A549 (cell line): Measurements from ENCODE around the gene FAM110C. TPM values are rescaled to one million over a fixed set of nuclear protein-coding genes. Genes with fewer than 3 reads are reported as not detected.
A peak's percentile ranks its signal among the peaks of the same experiment; 100 is the strongest.
"Not testable (repeated sequence)": the region's sequence is repeated elsewhere in the genome, so short reads cannot be mapped to it uniquely, and the experiment has no call there.

ENCODE experiments used
- ATAC-seq, 2 experiments: fragments of 200-7000 bp in 1 of 2; fragments of >200 bp in 1 of 2; cut with Nextera tagmentation in 1 of 2; cut with Tn5 transposase in 1 of 2; 3 replicates each; pipeline versions ENCODE4 v1.8.0 to v1.9.1; 2018 to 2020; ENCODE audit warnings: mild to moderate bottlenecking in 1 of 2, moderate library complexity in 1 of 2
- CTCF ChIA-PET: fragments of 300-600 bp; sonication (Branson Sonifier 250); formaldehyde crosslinking; extraction: SDS; loops from one replicate; lab custom pipeline; 2021; ENCODE audit warnings: antibody characterized with exemption, inconsistent platforms; lab: Yijun Ruan, JAX
- POLR2A ChIA-PET: fragments of 350-600 bp; formaldehyde crosslinking; extraction: SDS; loops from one replicate; lab custom pipeline; 2021; ENCODE audit warnings: antibody characterized with exemption, inconsistent platforms; lab: Yijun Ruan, JAX
- DNase-seq, 2 experiments: peaks; one replicate each; pipeline versions ENCODE4 v3.0.0 to v3.0.0-alpha.2; 2011 to 2016; ENCODE audit warnings: low read depth in 1 of 2, low spot score in 1 of 2
- FAIRE-seq: peaks from 2 replicates; lab custom pipeline; 2011; peaks lifted over from hg19 to GRCh38; lab: Jason Lieb, UNC
- H3K27ac ChIP-seq, 2 experiments: fragments of >200 bp; sonication (Bioruptor Twin); formaldehyde crosslinking; 3 replicates each; pipeline ENCODE4 v1.5.1; 2016 to 2017
- H3K4me1 ChIP-seq: fragments of >200 bp; sonication (Bioruptor Twin); formaldehyde crosslinking; 3 replicates; pipeline ENCODE4 v1.6.1; 2016
- H3K4me2 ChIP-seq: fragments of >200 bp; sonication (Bioruptor Twin); formaldehyde crosslinking; 3 replicates; pipeline ENCODE4 v1.6.1; 2016
- H3K4me3 ChIP-seq: fragments of >200 bp; sonication (Bioruptor Twin); formaldehyde crosslinking; 3 replicates; pipeline ENCODE4 v1.5.1; 2016
- H3K9me3 ChIP-seq: fragments of >200 bp; sonication (Bioruptor Twin); formaldehyde crosslinking; 3 replicates; pipeline ENCODE4 v1.6.1; 2016
- BHLHE40 ChIP-seq: IDR thresholded peaks from 2 replicates; pipeline ENCODE4 v1.6.1; 2012; ENCODE audit warnings: low read depth, low read length, inconsistent platforms
- CBX2 ChIP-seq: fragments of 200-600 bp; sonication (generic); IDR thresholded peaks from 2 replicates; pipeline ENCODE4 v1.6.1; 2016; ENCODE audit warnings: low read depth, mild to moderate bottlenecking, borderline replicate concordance
- CBX8 ChIP-seq: fragments of 200-600 bp; sonication (generic); IDR thresholded peaks from 2 replicates; pipeline ENCODE4 v1.6.1; 2016
- CHD4 ChIP-seq: fragments of 200-600 bp; sonication (generic); IDR thresholded peaks from 2 replicates; pipeline ENCODE4 v1.6.1; 2016; ENCODE audit warnings: antibody characterized with exemption, mild to moderate bottlenecking, borderline replicate concordance
- EHMT2 ChIP-seq: fragments of 200-600 bp; sonication (generic); IDR thresholded peaks from 2 replicates; pipeline ENCODE4 v1.6.1; 2016; ENCODE audit warnings: antibody characterized with exemption, low read depth, mild to moderate bottlenecking, moderate library complexity
- FOSB ChIP-seq: fragments of 250-450 bp; sonication (Bioruptor Pico); IDR thresholded peaks from 2 replicates; pipeline ENCODE4 v1.5.0; 2020; ENCODE audit warnings: mild to moderate bottlenecking, moderate library complexity
- FOSL2 ChIP-seq, 2 experiments: fragments of 450-650 bp in 1 of 2; fragments of >200 bp in 1 of 2; sonication (Bioruptor Twin) in 1 of 2; formaldehyde crosslinking; IDR thresholded peaks; 2 replicates each; pipeline versions ENCODE4 v1.5.0 to v1.6.1; 2016 to 2020; ENCODE audit warnings: mild to moderate bottlenecking in 1 of 2, moderate library complexity in 1 of 2
- HDAC2 ChIP-seq: fragments of 200-600 bp; sonication (generic); IDR thresholded peaks from 2 replicates; pipeline ENCODE4 v1.6.1; 2016
- HEYL ChIP-seq: fragments of 250-450 bp; sonication (Bioruptor Pico); IDR thresholded peaks from 2 replicates; pipeline ENCODE4 v1.8.0; 2021; ENCODE audit warnings: mild to moderate bottlenecking, moderate library complexity
- HOXB5 ChIP-seq: fragments of 250-450 bp; sonication (Bioruptor Pico); IDR thresholded peaks from 2 replicates; pipeline ENCODE4 v1.5.0; 2020; ENCODE audit warnings: mild to moderate bottlenecking, moderate library complexity
- JUNB ChIP-seq: fragments of >200 bp; sonication (Bioruptor Twin); formaldehyde crosslinking; IDR thresholded peaks from 2 replicates; pipeline ENCODE4 v1.6.1; 2016
- KDM1A ChIP-seq: fragments of 200-600 bp; sonication (generic); IDR thresholded peaks from 2 replicates; pipeline ENCODE4 v1.6.1; 2016; ENCODE audit warnings: low read depth, mild to moderate bottlenecking
- KDM5A ChIP-seq: fragments of 200-600 bp; sonication (generic); IDR thresholded peaks from 2 replicates; pipeline ENCODE4 v1.6.1; 2016; ENCODE audit warnings: antibody characterized with exemption, mild to moderate bottlenecking
- MYC ChIP-seq: IDR thresholded peaks from 2 replicates; pipeline ENCODE4 v1.6.1; 2012; ENCODE audit warnings: mild to moderate bottlenecking, inconsistent platforms, low read length, improper control_type of control experiment, borderline replicate concordance
- NFE2L2 ChIP-seq: fragments of 150-350 bp; conservative IDR thresholded peaks from 2 replicates; pipeline ENCODE4 v1.6.1; 2014; ENCODE audit warnings: low read length
- NPAS2 ChIP-seq: fragments of 250-450 bp; sonication (Bioruptor Pico); IDR thresholded peaks from 2 replicates; pipeline ENCODE4 v1.8.0; 2022; ENCODE audit warnings: mild to moderate bottlenecking, moderate library complexity, borderline replicate concordance
- POLR2A ChIP-seq: IDR thresholded peaks from 2 replicates; pipeline ENCODE4 v1.6.1; 2012; ENCODE audit warnings: mild to moderate bottlenecking, low read length
- RARB ChIP-seq: fragments of 250-450 bp; sonication (Bioruptor Pico); IDR thresholded peaks from 2 replicates; pipeline ENCODE4 v1.8.0; 2021; ENCODE audit warnings: mild to moderate bottlenecking, moderate library complexity
- RCOR1 ChIP-seq: fragments of 150-350 bp; IDR thresholded peaks from 2 replicates; pipeline ENCODE4 v1.6.1; 2014; ENCODE audit warnings: antibody characterized with exemption, low read length, low read depth
- RNF2 ChIP-seq: fragments of 200-600 bp; sonication (generic); IDR thresholded peaks from 2 replicates; pipeline ENCODE4 v1.6.1; 2016; ENCODE audit warnings: low read depth, mild to moderate bottlenecking, antibody characterized with exemption, moderate library complexity, borderline replicate concordance
- TFCP2L1 ChIP-seq: fragments of 250-450 bp; sonication (Bioruptor Pico); IDR thresholded peaks from 2 replicates; pipeline ENCODE4 v1.5.0; 2021; ENCODE audit warnings: mild to moderate bottlenecking
- TP53 ChIP-seq: fragments of 250-450 bp; sonication (Bioruptor Pico); IDR thresholded peaks from 2 replicates; pipeline ENCODE4 v1.5.0; 2021; ENCODE audit warnings: mild to moderate bottlenecking, moderate library complexity
- ZC3H11A ChIP-seq: fragments of 450-650 bp; IDR thresholded peaks from 2 replicates; pipeline ENCODE4 v1.6.1; 2014; ENCODE audit warnings: antibody characterized with exemption, mild to moderate bottlenecking
- ZFP36 ChIP-seq: fragments of 450-650 bp; IDR thresholded peaks from 2 replicates; pipeline ENCODE4 v1.6.1; 2014; ENCODE audit warnings: borderline replicate concordance; ENCODE audit not compliant: partially characterized antibody
- WGBS: methylation state at CpG from one replicate; pipeline ENCODE4 v1.1.6; 2017; ENCODE audit errors: missing lambda C conversion rate; 5-methylcytosine and 5-hydroxymethylcytosine counted together
- polyA plus RNA-seq, 4 experiments: library from polyadenylated mRNA; depleted of rRNA in 3 of 4; stranded (reverse); fragments of >200 nt; fragmentation: RNase III in 1 of 4; extraction: RNeasy Plus Mini Kit Qiagen cat#74134 plus additional on column Dnase treatment in 1 of 4; gene quantifications; 2 replicates in 3 of 4; 3 replicates in 1 of 4; pipeline ENCODE4 v1.2.3, GENCODE V29; 2011 to 2017
- TF ChIP-seq, protein P1 (sequence below): IDR thresholded peaks from 2 replicates; pipeline ENCODE4 v1.6.1; 2012
- TF ChIP-seq, protein P2 (sequence below): fragments of 250-450 bp; sonication (Bioruptor Pico); IDR thresholded peaks from 2 replicates; pipeline ENCODE4 v1.5.0; 2021; ENCODE audit warnings: mild to moderate bottlenecking, moderate library complexity, borderline replicate concordance
- TF ChIP-seq, protein P3 (sequence below): fragments of >200 bp; sonication (Bioruptor Twin); formaldehyde crosslinking; IDR thresholded peaks from 2 replicates; pipeline ENCODE4 v1.6.1; 2016

Gene FAM110C
- polyA plus RNA-seq, 2 of the 4 experiments (the other 2 are of a cell fraction), result 0.08 to 0.35 TPM

DNA sequence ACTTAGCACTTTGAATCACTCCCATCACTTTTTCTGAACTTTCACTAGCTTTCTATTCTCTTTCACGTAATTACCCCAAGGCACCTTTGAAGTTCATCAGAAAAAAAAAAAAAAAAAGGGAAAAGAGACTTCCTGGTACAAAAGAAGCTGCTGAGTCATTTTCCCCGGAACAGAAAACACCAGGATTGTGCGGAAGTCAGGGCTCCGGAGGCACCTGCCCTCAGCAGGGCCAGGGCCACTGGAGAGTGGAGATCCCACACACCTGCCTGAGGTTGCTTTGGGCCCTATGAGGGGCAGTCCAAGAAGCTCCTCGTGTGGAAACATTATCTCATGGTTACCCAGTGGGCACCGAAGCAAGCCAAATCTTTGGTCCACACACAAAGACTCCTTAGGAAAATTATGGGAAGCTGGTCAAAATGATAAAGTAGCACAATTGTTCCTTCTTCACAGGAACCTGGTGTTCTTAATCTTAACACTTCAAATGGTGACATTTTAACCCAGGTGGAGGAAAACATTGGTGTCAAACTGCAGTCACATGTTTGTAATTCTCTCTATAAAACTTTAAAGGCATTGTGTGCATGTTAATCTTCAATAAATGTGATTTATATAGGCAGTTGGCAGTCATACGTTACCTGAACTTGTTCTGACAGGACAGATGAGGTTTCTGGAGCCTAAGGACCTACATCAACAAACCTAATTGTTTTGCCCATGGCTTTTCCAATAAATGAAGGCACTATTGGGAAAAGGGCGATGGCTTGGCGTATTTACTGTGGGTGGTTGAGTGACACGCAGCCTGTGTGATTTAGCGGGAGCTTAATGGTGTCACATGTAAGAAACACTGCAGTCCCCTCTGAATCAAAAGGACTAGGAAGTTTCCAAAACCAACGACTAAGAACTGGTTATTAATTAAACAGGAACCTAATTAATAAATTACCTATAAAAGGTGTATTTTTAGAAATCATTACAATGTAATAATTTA lies 23.4 kb upstream of the FAM110C start:
- WGBS, result 50% methylated on average over 12 of the region's 12 CpGs
- TF ChIP-seq FOSB (CRISPR knock-in tag), result no peak
- no peak for TF ChIP-seq ZFP36
- TF ChIP-seq FOSL2 (IDR thresholded peaks at IDR 0.05), result no peak
- TF ChIP-seq FOSL2 (CRISPR knock-in tag; IDR thresholded peaks at IDR 0.05), result no peak
- TF ChIP-seq JUNB, result no peak
- no peak for TF ChIP-seq TP53 (CRISPR knock-in tag)
- TF ChIP-seq KDM1A, result no peak
- no peak for TF ChIP-seq MYC
- no peak for TF ChIP-seq BHLHE40
- TF ChIP-seq RNF2, result no peak
- no peak for TF ChIP-seq HEYL (CRISPR knock-in tag)
- TF ChIP-seq NFE2L2, result no peak
- no peak for TF ChIP-seq EHMT2
- no peak for TF ChIP-seq ZC3H11A
- TF ChIP-seq NPAS2 (CRISPR knock-in tag), result no peak
- TF ChIP-seq KDM5A, result no peak
- TF ChIP-seq, all 56 proteins: peak for 0
- 0 out of 3 replicates have a peak overlapping the region, but pooled peaks have one; percentile 15 for H3K4me2 ChIP-seq
- H3K27ac ChIP-seq, result 0 out of 6 replicates have a peak overlapping the region, but pooled peaks of 1 of the 2 experiments have one; percentile 13
- H3K4me3 ChIP-seq, result no peak overlapping the region
- DNase-seq, result peak in 1 of 2 experiments; percentile 19
- CTCF ChIA-PET, result interaction anchor here (0.7 to 1.3 kb wide), 2 partner anchors 10 to 33 kb away, joined by 3 read pairs; no protein-coding TSS in a partner anchor
- FAIRE-seq, result no peak
- POLR2A ChIA-PET, result no interaction called here
- no peak for ATAC-seq
- no peaks in the 10 kb centered on the region for H3K4me1 ChIP-seq
- no peaks in the 10 kb centered on the region for H3K9me3 ChIP-seq

DNA sequence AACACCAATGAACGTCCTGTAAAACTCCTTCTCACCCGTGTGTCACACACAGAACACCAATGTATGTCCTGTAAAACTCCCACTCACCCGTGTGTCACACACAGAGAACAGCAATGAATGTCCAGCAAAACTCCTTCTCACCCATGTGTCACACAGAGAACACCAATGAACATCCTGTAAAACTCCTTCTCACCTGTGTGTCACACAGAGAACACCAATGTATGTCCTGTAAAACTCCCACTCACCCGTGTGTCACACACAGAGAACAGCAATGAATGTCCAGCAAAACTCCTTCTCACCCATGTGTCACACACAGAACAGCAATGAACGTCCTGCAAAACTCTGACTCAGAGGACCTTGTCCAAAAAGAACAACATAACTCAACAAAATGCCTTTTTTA lies 22.3 kb upstream of the FAM110C start:
- not testable (repeated sequence) for DNase-seq

DNA sequence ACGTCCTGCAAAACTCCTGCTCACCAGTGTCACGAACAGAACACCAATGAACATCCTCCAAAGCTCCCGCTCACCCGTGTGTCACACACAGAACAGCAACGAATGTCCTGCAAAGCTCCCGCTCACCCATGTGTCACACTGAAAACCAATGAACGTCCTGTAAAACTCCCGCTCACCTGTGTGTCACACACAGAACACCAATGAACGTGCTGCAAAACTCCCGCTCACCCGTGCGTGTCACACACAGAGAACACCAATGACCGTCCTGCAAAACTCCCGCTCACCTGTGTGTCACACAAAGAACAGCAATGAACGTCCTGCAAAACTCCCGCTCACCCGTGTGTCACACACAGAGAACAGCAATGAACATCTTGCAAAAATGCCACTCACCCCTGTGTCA lies 20.5 kb upstream of the FAM110C start:
- DNase-seq (no peak), FAIRE-seq (no peak), ATAC-seq (no peak)
- H3K4me2 ChIP-seq, result no peak overlapping the region
- POLR2A ChIA-PET, result no interaction called here
- no peaks in the 10 kb centered on the region for H3K4me1 ChIP-seq
- H3K27ac ChIP-seq, result no peak overlapping the region
- no peak overlapping the region for H3K4me3 ChIP-seq
- no peaks in the 10 kb centered on the region for H3K9me3 ChIP-seq
- CTCF ChIA-PET, result interaction anchor here (0.8 kb wide), 1 partner anchor 359 kb away, joined by 3 read pairs; no protein-coding TSS in a partner anchor
- 52% methylated on average over 17 of the region's 17 CpGs for WGBS
- TF ChIP-seq NFE2L2, result no peak
- TF ChIP-seq HOXB5 (CRISPR knock-in tag), result no peak
- TF ChIP-seq CBX8, result no peak
- no peak for TF ChIP-seq RCOR1
- TF ChIP-seq JUNB, result no peak
- no peak for TF ChIP-seq POLR2A
- TF ChIP-seq, protein P1, sequence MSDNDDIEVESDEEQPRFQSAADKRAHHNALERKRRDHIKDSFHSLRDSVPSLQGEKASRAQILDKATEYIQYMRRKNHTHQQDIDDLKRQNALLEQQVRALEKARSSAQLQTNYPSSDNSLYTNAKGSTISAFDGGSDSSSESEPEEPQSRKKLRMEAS, result no peak
- TF ChIP-seq RARB, result no peak
- TF ChIP-seq TFCP2L1 (CRISPR knock-in tag), result no peak
- no peak for TF ChIP-seq HDAC2
- TF ChIP-seq CBX2, result no peak
- TF ChIP-seq, protein P2, sequence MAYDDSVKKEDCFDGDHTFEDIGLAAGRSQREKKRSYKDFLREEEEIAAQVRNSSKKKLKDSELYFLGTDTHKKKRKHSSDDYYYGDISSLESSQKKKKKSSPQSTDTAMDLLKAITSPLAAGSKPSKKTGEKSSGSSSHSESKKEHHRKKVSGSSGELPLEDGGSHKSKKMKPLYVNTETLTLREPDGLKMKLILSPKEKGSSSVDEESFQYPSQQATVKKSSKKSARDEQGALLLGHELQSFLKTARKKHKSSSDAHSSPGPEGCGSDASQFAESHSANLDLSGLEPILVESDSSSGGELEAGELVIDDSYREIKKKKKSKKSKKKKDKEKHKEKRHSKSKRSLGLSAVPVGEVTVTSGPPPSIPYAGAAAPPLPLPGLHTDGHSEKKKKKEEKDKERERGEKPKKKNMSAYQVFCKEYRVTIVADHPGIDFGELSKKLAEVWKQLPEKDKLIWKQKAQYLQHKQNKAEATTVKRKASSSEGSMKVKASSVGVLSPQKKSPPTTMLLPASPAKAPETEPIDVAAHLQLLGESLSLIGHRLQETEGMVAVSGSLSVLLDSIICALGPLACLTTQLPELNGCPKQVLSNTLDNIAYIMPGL (CRISPR knock-in tag), result no peak
- no peak for TF ChIP-seq CHD4
- TF ChIP-seq, protein P3, sequence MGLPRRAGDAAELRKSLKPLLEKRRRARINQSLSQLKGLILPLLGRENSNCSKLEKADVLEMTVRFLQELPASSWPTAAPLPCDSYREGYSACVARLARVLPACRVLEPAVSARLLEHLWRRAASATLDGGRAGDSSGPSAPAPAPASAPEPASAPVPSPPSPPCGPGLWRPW, result no peak
- TF ChIP-seq, all 56 proteins: peak for 0

More for the DNA sequence above, 22.3 kb upstream of the FAM110C start:
- H3K4me2 ChIP-seq, H3K9me3 ChIP-seq, FAIRE-seq, H3K4me1 ChIP-seq, ATAC-seq, H3K4me3 ChIP-seq, H3K27ac ChIP-seq, POLR2A ChIA-PET: not testable (repeated sequence)
- WGBS, result 14% methylated on average over 5 of the region's 5 CpGs
- CTCF ChIA-PET, result interaction anchor here (0.7 kb wide), 1 partner anchor 32 kb away, joined by 3 read pairs; no protein-coding TSS in a partner anchor
